ENCODE data around the gene PSMB3.
"Not testable (repeated sequence)": the region's sequence is repeated elsewhere in the genome, so short reads cannot be mapped to it uniquely, and the experiment has no call there.

PSMB3 gene

DNA sequence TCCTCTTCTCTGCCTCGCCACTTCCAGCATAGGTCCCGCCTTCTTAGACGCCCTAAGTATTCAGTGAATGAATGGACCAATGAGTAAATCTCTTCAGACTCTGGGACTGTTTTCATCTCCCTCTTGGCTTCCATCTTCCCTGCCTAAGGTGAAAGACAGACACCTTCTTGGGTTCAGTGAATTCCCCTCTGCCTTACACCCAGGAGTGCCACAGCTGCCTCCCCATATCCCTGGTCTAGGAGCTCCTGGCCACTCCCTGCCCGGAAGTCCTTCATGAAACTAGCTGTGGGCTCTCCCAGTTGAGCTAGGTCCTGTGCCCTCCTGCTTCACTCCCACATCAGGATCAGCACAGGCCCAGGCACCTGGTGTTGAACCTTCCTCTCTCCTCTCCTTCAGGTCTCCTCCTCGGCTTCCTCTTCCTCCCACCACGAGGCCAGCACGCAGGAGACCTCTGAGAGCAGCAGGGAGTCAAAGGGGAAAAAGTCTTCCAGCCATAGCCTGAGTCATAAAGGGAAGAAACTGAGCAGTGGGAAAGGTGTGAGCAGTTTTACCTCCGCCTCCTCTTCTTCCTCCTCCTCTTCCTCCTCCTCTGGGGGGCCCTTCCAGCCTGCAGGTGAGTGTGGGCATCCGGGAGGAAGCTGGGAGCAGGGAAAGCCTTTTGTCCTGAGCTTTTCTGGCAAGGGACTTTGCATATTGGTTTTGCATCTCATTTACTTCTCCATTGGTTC, 37.2 kb upstream of the PSMB3 start:
- DNase-seq (ENCODE audit: extremely low read depth in 1 of 2, low read depth in 1 of 2), result no peak

DNA sequence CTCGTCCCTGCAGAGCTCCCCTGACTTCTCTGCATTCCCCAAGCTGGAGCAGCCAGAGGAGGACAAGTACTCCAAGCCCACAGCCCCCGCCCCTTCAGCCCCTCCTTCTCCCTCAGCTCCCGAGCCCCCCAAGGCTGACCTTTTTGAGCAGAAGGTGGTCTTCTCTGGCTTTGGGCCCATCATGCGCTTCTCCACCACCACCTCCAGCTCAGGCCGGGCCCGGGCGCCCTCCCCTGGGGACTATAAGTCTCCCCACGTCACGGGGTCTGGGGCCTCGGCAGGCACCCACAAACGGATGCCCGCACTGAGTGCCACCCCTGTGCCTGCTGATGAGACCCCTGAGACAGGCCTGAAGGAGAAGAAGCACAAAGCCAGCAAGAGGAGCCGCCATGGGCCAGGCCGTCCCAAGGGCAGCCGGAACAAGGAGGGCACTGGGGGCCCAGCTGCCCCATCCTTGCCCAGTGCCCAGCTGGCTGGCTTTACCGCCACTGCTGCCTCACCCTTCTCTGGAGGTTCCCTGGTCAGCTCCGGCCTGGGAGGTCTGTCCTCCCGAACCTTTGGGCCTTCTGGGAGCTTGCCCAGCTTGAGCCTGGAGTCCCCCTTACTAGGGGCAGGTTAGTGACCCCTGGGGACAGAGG, 36.1 kb upstream of the PSMB3 start:
- no peak for DNase-seq (ENCODE audit: extremely low read depth in 1 of 2, low read depth in 1 of 2)

DNA sequence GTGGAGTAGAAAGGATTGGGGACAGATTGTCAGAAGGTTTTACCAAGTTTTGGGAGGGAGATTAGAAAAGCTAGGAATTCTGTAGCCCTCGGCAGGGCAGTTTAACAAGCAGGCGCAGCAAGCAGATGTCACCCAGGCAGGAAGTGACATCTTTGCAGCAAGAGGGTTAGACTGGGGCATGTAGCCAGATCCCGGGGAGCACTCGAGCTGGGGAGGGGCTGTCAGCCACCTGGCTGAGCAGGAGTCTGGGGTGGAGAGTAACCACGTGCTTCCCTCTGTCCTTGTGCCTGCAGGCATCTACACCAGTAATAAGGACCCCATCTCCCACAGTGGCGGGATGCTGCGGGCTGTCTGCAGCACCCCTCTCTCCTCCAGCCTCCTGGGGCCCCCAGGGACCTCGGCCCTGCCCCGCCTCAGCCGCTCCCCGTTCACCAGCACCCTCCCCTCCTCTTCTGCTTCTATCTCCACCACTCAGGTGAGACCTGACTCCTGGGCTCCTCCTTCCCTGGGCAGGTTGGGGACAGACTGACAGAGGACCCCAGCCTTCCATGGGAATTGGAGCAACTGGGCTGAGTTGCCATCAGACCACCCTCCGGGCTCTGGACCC, 35.3 kb upstream of the PSMB3 start:
- no peak for DNase-seq (ENCODE audit: extremely low read depth in 1 of 2, low read depth in 1 of 2)

DNA sequence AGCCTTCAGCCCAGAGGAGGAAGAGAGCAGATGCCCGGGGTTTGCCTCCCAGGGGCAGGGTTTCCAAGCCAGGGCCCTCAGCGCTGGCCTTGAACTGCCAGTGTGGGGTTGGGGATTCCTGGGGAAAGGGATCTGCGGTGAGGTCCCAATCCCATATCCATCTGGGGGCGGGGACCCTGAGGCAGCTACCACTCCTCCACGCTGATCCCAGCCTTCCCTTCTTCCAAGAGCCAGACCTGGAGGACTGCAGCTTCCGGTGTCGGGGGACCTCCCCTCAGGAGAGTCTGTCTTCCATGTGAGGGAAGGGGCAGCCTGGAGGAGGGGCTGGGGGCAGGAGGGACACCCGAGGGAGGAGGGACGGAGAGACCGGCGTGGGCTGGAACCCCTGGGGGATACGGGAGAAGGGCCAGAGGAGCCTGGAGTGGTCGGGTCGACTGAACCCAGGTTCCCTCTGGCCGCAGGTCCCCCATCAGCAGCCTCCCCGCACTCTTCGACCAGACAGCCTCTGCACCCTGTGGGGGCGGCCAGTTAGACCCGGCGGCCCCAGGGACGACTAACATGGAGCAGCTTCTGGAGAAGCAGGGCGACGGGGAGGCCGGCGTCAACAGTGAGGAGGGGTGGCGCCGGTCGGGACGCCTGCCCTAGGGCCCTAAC, 33.1 kb upstream of the PSMB3 start:
- DNase-seq (ENCODE audit: extremely low read depth in 1 of 2, low read depth in 1 of 2), result no peak

DNA sequence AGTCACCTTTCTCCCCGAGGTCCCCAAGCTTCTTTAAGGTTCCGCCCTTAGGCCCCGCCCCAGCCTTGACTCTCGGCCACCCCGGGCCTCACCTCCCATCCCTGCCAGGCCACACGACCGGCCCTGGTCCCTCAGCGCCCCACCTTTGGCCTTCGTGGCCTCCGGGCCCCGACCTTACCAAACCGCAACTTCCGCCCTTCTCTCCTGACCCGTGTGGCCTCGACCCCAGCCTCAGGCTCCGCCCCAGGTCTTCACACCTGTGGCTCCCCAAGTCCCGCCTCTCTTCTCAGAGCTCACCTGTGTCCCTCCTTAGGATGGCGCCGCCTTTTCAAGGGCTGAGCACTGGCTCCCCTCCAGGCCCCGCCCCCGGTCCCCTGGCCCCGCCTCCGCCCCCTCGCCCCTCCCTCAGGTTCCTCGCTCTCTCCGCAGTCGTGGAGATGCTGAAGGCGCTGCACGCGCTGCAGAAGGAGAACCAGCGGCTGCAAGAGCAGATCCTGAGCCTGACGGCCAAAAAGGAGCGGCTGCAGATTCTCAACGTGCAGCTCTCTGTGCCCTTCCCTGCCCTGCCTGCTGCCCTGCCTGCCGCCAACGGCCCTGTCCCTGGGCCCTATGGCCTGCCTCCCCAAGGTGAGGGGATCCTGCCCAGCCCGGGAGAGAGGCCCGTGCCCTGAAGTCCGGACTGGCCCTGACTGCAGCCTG, 32.4 kb upstream of the PSMB3 start:
- no peak for DNase-seq (ENCODE audit: extremely low read depth in 1 of 2, low read depth in 1 of 2)

DNA sequence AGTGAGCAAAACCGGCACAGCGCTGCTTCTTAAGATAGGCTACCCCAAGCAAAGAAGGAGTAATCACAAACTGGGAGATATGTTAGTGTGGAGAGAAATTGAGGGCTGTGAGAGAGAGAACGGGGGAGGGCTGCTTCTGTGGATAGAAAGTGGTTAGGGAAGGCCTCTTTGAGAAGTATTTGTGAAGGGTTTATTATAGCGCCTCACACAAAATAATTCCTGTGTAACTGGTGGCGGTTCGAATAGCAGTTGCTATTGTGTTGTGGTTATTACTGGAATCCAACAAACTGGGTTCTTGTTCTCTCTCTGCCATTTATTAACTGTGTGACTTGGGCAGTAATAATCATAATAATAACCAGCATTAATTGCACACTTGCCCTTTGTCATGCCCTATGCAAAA, 31.6 kb upstream of the PSMB3 start:
- DNase-seq (ENCODE audit: extremely low read depth in 1 of 2, low read depth in 1 of 2), result no peak

DNA sequence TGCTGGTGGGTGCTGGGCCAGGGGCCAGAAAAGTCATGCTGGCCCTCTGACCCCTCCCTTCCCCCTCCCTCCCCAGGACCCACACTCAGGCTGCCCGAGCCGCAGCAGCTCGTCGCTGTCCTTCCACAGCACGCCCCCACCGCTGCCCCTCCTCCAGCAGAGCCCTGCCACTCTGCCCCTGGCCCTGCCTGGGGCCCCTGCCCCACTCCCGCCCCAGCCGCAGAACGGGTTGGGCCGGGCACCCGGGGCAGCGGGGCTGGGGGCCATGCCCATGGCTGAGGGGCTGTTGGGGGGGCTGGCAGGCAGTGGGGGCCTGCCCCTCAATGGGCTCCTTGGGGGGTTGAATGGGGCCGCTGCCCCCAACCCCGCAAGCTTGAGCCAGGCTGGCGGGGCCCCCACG, 30.7 kb upstream of the PSMB3 start:
- DNase-seq (ENCODE audit: extremely low read depth in 1 of 2, low read depth in 1 of 2), result no peak

DNA sequence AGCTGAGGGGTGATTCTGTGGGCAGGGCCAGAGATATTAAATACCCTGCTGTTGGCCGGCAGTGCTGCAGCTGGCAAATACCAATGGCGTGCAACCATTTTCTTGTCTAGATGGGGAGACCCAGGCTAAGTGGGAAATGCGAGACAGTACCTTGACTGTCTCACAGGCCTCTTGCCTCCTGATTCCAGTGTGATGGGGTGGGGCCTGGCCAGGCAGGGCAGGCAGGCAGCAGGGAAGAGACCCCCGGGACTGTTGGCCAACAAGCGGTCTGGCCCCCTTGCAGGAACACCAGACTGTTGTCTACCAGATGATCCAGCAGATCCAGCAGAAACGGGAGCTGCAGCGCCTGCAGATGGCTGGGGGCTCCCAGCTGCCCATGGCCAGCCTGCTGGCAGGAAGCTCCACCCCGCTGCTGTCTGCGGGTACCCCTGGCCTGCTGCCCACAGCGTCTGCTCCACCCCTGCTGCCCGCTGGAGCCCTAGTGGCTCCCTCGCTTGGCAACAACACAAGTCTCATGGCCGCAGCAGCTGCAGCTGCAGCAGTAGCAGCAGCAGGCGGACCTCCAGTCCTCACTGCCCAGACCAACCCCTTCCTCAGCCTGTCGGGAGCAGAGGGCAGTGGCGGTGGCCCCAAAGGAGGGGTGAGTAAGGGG, 28.1 kb upstream of the PSMB3 start:
- DNase-seq (ENCODE audit: extremely low read depth in 1 of 2, low read depth in 1 of 2), result no peak

DNA sequence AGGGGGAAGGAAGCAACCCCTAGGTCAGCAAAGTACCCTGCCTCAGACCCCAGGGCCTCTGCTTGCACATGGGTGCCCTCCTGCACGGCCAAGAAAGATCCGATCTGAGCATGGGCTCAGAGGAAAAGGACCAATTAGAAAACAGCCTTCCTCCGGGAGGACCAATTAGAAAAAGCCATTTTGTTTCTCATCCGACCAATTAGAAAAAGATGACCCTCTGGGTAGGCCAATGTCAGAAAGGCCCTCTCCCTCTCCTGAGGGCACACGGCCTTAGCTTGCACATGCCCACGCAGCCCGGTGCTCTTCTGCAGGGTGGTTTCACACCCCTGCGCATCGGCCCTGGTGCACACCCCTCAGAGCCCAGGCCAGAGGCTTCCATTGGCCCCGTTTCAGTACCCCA, 27.5 kb upstream of the PSMB3 start:
- no peak for DNase-seq (ENCODE audit: extremely low read depth in 1 of 2, low read depth in 1 of 2)

DNA sequence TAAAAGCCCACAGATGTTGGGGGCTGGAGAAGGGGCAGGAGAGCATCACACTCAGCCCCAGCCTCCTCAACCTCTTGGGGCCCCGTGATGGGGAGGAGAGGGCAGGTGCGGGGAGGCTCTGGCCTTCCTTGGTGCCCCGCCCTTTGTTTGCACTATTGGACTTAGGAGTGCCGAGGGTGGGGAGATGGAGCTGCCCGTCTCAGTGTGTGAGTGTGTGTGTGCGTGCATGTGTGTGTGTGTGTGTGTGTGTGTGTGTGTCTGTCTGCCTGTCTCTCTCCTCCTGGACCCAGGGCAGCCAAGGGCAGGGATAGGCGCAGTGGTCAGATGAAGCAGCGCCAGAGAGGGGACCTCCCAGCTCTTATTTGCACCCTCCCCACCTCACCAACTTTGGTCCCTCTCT, 26.4 kb upstream of the PSMB3 start:
- DNase-seq (ENCODE audit: extremely low read depth in 1 of 2, low read depth in 1 of 2), result not testable (repeated sequence)

DNA sequence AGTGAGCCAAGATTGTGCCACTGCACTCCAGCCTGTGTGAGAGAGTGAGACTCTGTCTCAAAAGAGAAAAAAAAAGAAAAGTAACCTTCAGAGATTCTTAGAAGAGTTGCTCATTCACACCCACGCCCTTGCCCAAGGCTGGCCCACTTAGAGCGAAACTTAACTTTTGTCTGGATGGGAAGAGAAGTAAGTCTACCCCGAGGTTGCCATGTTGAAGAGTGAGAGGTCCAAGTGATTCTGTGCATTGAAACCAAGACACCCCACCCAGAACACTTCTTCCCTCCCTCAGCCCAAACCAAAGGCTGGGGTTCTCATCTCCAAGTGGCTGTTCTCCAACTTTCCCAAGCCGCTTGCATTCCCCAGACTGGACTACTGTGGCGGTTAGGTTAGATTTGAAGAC, 24.8 kb upstream of the PSMB3 start:
- peak in 1 of 2 donors; percentile 89 for DNase-seq (ENCODE audit: extremely low read depth in 1 of 2, low read depth in 1 of 2)

DNA sequence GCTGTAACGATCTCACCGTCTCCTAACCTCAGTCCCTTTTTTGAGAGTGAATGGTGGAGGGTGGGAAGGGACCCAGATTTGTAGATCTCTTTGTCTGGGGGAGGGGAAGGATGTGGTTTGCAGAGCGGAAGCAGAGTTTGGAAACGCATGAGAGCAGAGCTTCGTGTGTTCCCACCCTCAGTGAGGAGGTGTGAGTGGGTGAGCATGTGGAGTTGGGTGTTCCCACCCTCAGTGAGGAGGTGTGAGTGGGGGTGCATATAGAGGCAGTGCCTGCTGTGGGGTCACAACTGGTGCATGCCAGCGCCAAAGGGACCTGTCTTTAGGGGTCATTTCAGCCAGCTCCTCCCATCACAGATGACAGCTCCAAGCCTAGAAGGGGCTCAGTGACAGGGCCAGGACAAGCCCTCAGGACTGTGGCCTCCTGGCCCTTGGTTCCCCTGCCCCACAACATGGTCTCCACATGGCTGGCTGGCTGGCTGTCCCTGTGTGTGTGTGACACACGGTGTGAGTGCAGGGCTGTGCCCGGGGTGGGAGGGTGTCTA, 24.2 kb upstream of the PSMB3 start:
- DNase-seq (ENCODE audit: extremely low read depth in 1 of 2, low read depth in 1 of 2), result peak in 1 of 2 donors; percentile 52

DNA sequence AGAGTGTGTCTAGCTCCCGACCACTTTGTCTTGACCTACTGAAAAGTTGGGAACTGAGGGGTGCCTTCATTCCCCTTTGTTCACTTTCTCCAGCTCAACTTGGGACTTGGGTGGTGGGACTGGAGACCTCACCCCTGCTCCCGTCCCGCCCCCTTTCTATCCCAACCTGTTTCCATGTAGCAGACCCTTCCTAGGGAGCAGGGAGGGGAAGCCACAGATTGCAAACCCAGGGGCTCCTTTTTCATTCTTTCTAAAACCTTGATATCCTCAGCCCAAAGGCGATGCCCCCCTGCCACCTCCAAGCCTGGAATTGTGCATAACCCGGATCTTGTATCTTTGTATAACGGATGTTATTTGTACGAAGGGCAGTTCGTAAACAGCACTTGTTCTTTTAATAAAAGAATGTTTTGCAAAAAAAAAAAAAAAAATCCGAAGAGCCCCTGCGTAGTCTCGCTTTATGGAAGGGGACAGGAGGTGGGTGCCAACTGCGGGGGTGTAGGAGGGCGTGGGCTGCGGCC, 23.1 kb upstream of the PSMB3 start:
- no peak for DNase-seq (ENCODE audit: extremely low read depth in 1 of 2, low read depth in 1 of 2)

DNA sequence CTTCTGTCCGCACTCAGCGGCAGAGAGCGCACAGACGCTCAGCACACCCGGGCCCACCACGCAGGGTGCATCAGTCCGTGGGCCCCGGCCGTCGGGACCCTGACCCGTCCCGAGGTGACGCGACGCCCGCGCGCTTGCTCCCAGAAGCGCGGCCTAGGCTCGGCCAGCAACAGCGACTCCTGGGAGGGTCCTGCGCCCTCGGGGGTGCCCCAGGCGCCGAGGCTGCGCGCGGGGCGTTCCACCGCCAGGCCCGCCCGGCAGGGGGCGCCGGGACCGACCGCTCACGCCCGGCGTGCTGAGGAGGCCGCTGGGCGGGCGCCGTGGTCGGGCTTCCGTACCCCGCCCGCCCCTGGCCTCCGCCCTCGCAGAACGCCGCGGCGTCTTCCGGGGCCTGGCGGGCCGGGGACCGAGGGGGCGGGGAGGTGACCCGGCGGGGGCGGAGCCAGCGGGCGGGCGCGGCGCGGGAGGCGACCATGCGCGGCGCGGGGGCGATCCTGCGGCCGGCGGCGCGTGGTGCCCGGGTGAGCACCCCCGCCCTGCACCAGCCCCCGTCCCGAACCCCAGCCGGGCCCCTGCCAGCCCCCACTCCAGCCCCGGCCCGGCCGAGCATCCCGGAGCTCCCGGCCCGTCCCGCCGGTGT, 22.5 kb upstream of the PSMB3 start, which contains the start of gene CISD3:
TSS of gene CISD3 (plus strand) at position 456 of the 640 bp plus-strand sequence. CDS start at position 474, 18 bp downstream.
- peak; percentile 70 to 85 for DNase-seq (ENCODE audit: extremely low read depth in 1 of 2, low read depth in 1 of 2)

DNA sequence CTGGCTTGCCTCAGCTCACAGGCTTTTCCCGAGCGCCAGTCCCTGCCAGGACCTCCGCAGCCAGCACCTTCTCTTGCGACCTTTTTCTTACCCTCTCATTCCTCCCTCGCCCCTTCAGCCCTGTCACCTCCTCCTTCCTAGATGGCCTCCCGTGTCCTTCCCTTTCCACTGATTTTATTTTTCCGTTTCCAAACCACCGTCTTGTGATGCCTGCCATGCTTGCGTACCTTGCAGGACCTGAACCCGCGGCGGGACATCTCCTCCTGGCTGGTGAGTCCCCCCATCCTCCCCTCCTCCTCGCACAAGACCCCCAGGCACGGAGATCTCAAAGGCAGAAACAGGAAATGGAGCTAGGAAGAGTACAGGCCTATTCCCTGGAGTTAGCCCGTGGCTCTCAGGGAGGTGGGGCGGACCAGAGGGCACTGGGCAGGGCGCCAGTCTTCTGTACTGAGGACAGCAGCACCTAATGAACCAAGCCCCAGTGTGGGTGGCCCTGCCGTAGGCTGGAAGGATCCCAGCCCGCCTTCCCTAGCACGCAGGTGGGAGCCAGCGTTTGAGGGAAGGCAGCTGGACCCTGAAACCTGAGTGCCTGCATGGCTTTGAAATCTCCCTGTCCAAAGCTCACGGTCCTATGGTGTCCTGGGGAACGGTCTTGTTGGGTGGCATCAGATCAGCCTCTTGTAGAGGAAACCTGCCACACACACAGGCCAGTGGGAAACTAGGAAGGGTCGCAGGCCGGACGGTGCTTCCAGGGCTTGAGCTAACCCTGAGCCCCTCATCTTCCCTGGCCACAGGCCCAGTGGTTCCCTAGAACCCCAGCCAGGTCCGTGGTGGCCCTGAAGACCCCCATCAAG, 21.8 kb upstream of the PSMB3 start:
- DNase-seq (ENCODE audit: extremely low read depth in 1 of 2, low read depth in 1 of 2), result no peak

DNA sequence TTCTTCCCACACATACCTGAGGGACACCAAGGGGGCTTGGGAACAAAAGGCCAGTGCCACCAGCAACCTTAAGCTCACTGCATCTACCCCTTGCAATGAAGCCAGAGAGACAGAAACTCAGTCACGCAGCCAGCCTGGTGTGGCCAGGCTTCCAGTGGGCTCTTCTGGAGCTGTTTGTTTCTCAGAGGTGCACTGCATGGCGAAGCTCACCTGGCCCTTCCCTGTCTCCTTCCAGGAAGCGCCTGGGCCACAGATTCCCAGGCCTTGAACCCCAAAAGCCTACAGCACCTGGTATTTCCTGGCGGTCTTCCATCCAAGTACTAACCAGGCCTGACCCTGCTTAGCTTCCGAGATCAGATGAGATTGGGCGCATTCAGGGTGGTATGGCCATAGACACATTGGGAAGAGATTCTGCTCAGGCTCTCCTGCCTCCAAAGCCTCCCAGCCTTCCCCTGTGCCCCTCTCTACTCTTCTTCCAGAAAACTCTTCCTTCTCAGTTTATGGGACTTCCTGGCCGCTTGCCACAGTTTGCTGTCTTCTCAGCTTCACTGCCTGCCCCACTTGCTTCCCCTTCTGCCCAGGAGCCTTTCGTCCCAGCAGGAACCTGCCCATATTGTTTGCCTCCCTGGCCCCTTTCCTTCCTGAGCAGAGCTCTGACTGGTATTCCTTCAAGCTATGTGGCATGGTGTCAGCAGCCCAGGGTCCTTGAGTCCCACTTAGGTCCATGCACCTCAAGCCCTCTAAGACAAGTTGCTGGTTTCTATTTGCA, 20.8 kb upstream of the PSMB3 start:
- no peak for DNase-seq (ENCODE audit: extremely low read depth in 1 of 2, low read depth in 1 of 2)

DNA sequence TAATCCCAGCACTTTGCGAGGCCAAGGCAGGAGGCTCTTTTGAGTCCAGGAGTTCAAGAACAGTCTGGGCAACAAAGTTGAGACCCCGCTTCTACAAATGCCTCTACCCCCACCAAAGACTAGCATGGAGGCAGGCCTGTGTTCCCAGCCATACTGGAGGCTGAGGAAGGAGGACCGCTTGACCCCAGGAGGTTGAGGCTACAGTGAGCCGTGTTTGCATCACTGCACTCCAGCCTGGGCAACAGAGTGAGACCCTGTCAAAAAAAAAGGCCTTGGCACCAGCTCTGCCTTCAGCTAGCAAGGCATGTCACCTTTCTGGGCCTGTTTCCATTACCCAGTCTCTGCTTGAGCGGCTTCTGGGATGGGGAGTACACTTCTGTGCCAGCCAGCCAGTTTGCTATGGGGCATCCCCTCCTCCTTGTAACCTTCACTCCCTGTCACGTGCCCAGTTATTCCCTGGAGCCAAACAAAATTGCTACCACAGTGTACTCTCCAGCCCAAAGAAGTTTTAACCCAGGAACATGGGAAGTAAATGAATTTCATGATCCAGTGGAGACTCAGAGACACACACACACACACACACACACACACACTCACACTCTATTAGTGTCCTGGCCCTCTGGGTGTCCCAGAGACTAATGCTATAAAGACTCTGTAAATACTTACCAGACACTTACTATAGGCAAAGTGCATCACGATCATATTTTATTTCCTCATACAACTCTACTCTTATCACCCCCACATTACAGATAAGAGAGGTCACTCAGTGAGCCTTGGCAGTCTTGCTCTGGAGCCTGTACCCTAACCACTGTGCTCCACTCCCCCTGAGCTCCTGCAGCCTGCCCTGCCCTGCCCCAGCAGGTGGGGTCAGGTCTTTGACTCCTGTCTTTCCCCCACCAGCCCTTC, 19.9 kb upstream of the PSMB3 start:
- DNase-seq (ENCODE audit: extremely low read depth in 1 of 2, low read depth in 1 of 2), result no peak

Data from stimulated activated CD8-positive, alpha-beta memory T cell treated with anti-CD3 and anti-CD28 coated beads, Interleukin-7, amount 100 ng/mL, for 48 hours (primary cell).